LoVo (cell line): Measurements from ENCODE around the gene CCDC188.
A peak's percentile ranks its signal among the peaks of the same experiment; 100 is the strongest.

Experiments used
- DNase-seq: peaks from one replicate; pipeline ENCODE4 v3.0.0-alpha.2; 2016; ENCODE audit warnings: low spot score

CCDC188 gene

GRCh38 chr22:20116951-20117632 lies 33.8 kb downstream of the CCDC188 start, which contains the start of gene TRMT2A:
Gene TRMT2A, minus strand, starts transcription at chr22:20117226. Its CDS starts 320 bp downstream, at chr22:20116906.
- DNase-seq: peak; percentile 96

GRCh38 chr22:20116376-20116950 lies 34.4 kb downstream of the CCDC188 start:
- no peak for DNase-seq

GRCh38 chr22:20115691-20116375 lies 35.0 kb downstream of the CCDC188 start, which contains the start of gene RANBP1:
Gene RANBP1, plus strand, starts transcription at chr22:20116104. Its CDS starts 81 bp downstream, at chr22:20116185.
- no peak for DNase-seq

- DNase-seq: no peak
Observed at GRCh38 chr22:20114506-20115475, 36.1 kb downstream of the CCDC188 start.

- DNase-seq: no peak
Observed at GRCh38 chr22:20113551-20114310, 37.1 kb downstream of the CCDC188 start.

- no peak for DNase-seq
Observed at GRCh38 chr22:20112623-20113511, 38.0 kb downstream of the CCDC188 start.

GRCh38 chr22:20111689-20112622 lies 38.9 kb downstream of the CCDC188 start:
- DNase-seq: no peak

- no peak for DNase-seq
Observed at GRCh38 chr22:20111045-20111688, 39.7 kb downstream of the CCDC188 start.

- DNase-seq: no peak
Observed at GRCh38 chr22:20110359-20110985, 40.4 kb downstream of the CCDC188 start.

- DNase-seq: no peak
Observed at GRCh38 chr22:20109411-20110358, 41.2 kb downstream of the CCDC188 start.

- no peak for DNase-seq
Observed at GRCh38 chr22:20108757-20109230, 42.1 kb downstream of the CCDC188 start.

- DNase-seq: no peak
Observed at GRCh38 chr22:20107951-20108756, 42.7 kb downstream of the CCDC188 start.

GRCh38 chr22:20107471-20107901 lies 43.4 kb downstream of the CCDC188 start:
- DNase-seq: no peak

- DNase-seq: no peak
Observed at GRCh38 chr22:20106849-20107237, 44.0 kb downstream of the CCDC188 start.

GRCh38 chr22:20106205-20106848 lies 44.5 kb downstream of the CCDC188 start:
- no peak for DNase-seq
